Epithelial cell of esophagus (primary cell): ENCODE results near the gene SEC61G.

ENCODE experiments used
- DNase-seq: peaks from one replicate; pipeline ENCODE4 v3.0.0; 2010; ENCODE audit warnings: low read depth
- H3K4me3 ChIP-seq: 2 replicates; pipeline ENCODE4 v1.5.1; 2011; ENCODE audit warnings: mild to moderate bottlenecking, low read length, control low read depth
- TF ChIP-seq, protein P1 (sequence below): IDR thresholded peaks from 2 replicates; pipeline ENCODE4 v1.5.1; 2011; ENCODE audit warnings: low read depth, mild to moderate bottlenecking, low read length, control low read depth, inconsistent platforms; ENCODE audit not compliant: insufficient read depth; ENCODE audit errors: missing control alignments

Gene SEC61G

DNA sequence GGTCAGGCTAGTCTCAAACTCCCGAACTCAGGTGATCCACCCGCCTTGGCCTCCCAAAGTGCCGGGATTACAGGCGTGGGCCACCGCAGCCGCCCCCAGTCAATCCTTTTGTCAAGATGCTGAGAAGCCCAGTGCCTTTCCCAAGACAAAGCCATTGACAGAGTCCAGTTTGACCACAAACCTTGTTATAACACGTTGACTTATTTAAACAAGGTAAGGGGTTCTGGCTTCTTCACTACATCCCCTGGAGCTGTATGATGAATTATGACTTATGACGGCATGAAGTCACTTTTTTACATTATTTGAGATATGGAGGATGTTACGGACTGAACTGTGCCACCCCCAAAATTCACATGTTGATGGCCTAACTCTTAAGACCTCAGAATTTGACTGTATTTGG, 5.8 kb upstream of the SEC61G start:
- H3K4me3 ChIP-seq = no peak overlapping the region
- TF ChIP-seq, protein P1, sequence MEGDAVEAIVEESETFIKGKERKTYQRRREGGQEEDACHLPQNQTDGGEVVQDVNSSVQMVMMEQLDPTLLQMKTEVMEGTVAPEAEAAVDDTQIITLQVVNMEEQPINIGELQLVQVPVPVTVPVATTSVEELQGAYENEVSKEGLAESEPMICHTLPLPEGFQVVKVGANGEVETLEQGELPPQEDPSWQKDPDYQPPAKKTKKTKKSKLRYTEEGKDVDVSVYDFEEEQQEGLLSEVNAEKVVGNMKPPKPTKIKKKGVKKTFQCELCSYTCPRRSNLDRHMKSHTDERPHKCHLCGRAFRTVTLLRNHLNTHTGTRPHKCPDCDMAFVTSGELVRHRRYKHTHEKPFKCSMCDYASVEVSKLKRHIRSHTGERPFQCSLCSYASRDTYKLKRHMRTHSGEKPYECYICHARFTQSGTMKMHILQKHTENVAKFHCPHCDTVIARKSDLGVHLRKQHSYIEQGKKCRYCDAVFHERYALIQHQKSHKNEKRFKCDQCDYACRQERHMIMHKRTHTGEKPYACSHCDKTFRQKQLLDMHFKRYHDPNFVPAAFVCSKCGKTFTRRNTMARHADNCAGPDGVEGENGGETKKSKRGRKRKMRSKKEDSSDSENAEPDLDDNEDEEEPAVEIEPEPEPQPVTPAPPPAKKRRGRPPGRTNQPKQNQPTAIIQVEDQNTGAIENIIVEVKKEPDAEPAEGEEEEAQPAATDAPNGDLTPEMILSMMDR = no peak

DNA sequence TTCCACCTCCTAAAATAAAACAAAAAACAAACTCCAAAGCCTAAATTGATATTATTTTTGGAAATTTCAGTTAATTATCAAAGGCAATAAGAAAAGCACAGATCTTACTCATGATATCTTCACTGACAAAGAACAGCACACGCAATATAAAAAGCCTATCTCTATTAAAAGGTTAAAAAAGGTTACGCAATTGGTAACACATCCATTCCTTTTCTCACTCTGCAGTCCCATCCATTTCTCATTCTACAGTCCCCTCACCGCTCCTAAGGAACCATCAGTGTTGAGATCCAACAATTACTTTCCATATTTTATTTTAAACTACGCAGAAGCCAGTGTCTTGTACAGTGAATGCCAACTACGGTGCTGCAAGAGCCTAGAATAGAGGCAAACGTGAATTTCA, 1.3 kb downstream of the SEC61G start:
- H3K4me3 ChIP-seq = peak overlapping the region; percentile 91
- DNase-seq = no peak
- TF ChIP-seq, protein P1 = no peak

More for the DNA sequence above, 5.8 kb upstream of the SEC61G start:
- DNase-seq = peak; percentile 74

DNA sequence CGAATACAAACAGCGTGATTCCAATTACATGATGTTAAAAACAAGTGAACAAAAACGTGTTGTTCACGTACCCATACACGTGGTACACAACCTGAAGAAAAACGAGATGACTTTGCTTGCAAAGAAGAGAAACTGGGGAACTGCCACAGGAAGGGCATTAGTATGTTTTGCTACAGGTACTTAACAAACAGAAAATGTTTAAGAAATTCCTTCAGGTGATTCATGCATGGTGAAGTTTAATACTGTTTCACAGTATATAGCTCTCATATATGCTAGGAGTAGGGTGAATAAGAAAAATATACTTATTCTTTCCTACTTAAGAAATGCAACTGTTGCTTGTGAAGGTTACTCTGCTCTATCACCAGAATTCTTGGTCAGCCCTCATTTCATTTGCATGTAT, 9.8 kb downstream of the SEC61G start:
- no peak for DNase-seq
- TF ChIP-seq, protein P1 = no peak
- H3K4me3 ChIP-seq = no peak overlapping the region

DNA sequence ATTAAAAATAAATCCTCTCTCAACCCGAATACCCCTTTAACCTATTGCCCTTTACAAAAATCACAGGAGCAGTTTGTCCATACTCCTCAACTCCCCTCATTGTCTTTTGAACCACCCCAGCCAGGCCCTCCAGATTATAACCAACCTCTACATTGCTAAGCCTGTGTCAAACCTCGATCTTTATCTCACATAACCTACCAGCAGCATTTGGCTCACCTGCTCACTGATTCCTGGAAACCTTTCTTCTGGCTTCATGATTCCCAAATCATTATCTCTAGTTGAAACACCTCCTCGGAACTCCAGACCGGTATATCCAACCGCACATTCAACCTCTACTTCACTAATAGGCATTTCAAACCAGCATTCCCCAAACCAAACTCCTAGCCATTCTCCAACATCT, 11.8 kb downstream of the SEC61G start:
- H3K4me3 ChIP-seq = no peak overlapping the region
- TF ChIP-seq, protein P1 = no peak
- DNase-seq = no peak

DNA sequence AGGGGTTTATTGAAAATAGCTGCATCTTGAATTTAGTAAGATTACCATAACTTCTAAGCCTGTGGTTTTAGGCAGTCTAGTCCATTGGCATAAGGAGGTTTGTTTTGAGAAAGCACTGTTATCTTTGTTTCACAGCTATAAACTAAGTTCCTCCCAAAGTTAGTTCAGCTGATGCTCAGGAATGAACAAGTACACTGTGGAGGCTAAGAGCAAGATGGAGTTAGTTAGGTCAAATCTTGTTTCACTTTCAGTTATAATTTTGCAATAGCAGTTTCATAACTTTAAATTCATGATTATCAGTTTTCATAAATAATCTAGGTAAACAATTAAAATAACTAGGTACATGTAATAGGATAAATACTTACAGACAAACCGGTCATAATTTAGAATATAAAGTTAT, 15.4 kb downstream of the SEC61G start:
- no peak for DNase-seq
- H3K4me3 ChIP-seq = no peak overlapping the region
- TF ChIP-seq, protein P1 = no peak

DNA sequence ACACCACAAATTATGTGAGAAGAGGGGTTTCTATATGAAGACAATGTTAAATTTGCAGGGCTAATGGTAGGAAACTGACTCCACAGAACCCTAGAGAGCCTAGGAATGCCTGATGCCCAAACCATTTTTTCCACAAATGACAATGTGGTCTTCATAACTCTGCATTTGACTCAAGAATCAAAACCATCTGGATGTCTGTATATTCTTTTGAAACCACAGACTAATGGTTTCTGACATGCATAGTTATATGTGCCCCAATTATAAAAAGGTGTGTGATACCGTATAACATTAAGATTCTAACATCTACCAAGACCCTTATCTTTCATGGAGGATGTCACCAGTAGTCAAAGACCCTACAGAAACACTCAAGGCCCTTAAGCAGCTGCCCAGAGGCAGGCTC, 20.3 kb downstream of the SEC61G start:
- TF ChIP-seq, protein P1 = no peak
- no peak for DNase-seq
- H3K4me3 ChIP-seq = no peak overlapping the region

DNA sequence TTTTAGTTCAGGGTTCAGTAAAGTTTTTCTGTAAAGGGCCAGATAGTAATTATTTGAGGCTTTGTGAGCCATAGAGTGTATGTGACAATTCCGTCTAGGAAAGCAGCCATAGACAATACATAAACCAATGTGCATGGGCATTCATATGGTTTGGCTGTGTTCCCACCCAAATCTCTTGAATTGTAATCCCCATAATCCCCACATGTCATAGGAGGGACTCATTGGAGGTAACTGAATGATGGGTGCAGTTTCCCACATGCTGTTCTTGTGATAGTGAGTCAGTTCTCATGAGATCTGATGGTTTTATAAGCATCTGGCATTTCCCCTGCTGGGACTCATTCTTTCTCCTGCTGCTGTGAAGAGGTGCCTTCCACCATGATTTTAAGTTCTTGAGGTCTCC, 29.9 kb downstream of the SEC61G start:
- no peak overlapping the region for H3K4me3 ChIP-seq
- DNase-seq = no peak
- TF ChIP-seq, protein P1 = no peak
